HTR-8/SVneo (cell line): Measurements from ENCODE around the gene KY.
"Not testable (repeated sequence)": the region's sequence is repeated elsewhere in the genome, so short reads cannot be mapped to it uniquely, and the experiment has no call there.

Experiments used
- DNase-seq: peaks from one replicate; pipeline ENCODE4 v3.0.0; 2011; ENCODE audit warnings: low spot score, mixed read lengths; ENCODE audit not compliant: insufficient read length
- FAIRE-seq: peaks from 2 replicates; lab custom pipeline; 2011; peaks lifted over from hg19 to GRCh38; lab: Jason Lieb, UNC

Gene KY

GRCh38 chr3:134576831-134577230 lies 74.0 kb downstream of the KY start:
- DNase-seq (no peak), FAIRE-seq (no peak)

- DNase-seq (no peak), FAIRE-seq (no peak)
Observed at GRCh38 chr3:134576426-134576825, 74.4 kb downstream of the KY start.

DNA sequence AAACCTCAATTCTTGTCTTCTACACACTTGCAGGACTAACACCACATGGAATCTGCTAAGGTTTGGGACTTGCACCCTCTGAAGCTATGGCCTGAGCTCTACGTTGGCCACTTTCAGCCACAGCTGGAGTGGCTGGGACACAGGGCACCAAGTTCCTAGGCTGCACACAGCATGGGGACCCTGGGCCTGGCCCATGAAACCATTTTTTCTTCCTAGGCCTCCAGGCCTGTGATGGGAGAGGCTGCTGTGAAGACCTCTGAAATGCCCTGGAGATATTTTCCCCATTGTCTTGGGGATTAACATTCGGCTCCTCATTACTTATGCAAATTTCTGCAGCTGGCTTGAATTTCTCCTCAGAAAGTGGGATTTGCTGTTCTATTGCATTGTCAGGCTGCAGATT lies 80.9 kb downstream of the KY start:
- FAIRE-seq, DNase-seq: not testable (repeated sequence)

DNA sequence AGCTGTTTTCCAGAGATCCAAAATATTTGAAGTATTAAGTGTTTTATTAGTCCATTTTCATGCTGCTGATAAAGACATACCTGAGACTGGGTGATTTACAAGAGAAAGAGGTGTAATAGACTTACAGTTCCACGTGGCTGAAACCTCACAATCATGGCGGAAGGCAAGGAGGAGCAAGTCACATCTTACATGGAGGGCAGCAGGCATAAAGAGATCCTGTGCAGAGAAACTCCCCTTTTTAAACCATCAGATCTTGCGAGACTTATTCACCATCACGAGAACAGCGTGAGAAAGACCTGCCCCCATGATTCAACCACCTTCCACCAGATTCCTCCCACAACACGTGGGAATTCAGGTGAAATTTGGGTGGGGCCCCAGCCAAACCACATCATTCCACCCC lies 82.0 kb downstream of the KY start:
- DNase-seq (no peak), FAIRE-seq (no peak)

DNA sequence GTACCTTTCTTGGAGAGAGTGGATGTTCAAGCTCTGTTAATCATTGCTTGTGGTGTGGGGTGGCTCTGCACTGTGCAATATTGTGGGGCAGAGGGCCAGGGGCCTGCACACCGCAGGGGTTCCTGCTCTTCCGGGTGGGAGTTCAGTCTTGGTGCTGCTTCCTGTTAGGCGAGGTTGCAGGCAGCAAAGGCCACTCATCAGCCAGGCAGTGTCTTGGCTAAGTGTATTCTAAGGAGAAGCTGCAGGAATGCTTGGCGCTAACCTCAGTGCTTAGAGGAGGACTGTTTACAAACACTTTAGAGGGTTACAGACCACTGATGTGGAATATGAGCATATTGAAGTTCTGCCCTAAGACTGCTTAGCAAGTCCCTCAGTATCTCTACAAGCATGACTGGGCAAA lies 83.2 kb downstream of the KY start:
- DNase-seq (no peak), FAIRE-seq (no peak)

- FAIRE-seq (no peak), DNase-seq (no peak)
Observed at GRCh38 chr3:134564991-134565390, 85.8 kb downstream of the KY start.

DNA sequence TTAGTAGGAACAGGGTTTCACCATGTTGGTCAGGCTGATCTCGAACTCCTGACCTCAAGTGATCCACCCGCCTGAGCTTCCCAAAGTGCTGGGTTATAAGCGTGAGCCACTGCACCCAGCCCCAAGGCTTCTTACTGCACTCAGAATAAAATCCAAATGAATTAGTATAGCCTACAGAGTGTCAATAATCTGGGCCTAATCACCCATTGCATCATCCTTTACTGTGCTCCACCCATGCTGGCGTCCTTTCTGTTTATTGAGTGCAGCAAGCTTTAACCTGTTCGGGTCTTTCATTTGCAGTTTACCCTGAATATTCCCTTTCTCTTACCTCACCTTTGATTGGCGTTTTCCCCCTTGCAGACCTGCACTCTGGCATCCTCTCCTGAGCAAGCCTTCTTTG lies 87.2 kb downstream of the KY start:
- FAIRE-seq = no peak
- no peak for DNase-seq

DNA sequence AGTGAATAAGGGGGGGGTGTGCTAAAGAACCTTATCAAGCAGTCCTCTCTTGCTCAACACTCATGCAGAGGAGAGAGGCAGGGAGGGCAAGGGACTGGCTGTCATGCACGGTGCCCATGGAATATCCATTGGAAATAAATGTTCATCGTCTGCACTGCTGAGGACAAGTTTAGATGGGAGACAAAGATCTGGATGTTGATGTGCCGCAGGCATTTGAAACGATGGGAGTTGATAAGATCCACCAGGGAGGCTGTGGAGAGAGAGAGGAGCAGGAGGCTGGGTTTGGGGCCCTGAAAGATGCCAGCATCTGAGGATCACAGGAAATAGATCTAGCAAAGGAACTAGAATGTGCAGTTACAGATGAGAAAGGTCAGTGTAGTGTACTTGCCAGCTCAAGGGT lies 88.8 kb downstream of the KY start:
- DNase-seq (no peak), FAIRE-seq (no peak)

GRCh38 chr3:134559591-134559990 lies 91.2 kb downstream of the KY start:
- FAIRE-seq (no peak), DNase-seq (no peak)
